ENCODE data around the gene ZNF648. TPM values are rescaled to one million over a fixed set of nuclear protein-coding genes. Genes with fewer than 3 reads are reported as not detected.

ZNF648 gene
- total and polyA plus RNA-seq, 10 of the 15 experiments (the other 5 are each of a cell fraction or from before 2014, with no cell fraction given): 0.05 TPM; not detected in 9

GRCh38 chr1:182032251-182032650, 29.3 kb downstream of the ZNF648 start:
- intact Hi-C loops (cut with micrococcal nuclease; ENCODE audit: unreplicated experiment) (no loop called here), in situ Hi-C loops (cut with MboI) (no loop called here)
- no peaks in the 10 kb centered on the region for H4K20me1 ChIP-seq (ENCODE audit: control insufficient read depth, insufficient read depth)
- DNase-seq (ENCODE audit: low read depth, low spot score): no peak
- no peaks in the 10 kb centered on the region for H3K4me1 ChIP-seq (ENCODE audit: control insufficient read depth, insufficient read depth, low read length)
- no peak overlapping the region for H3K9ac ChIP-seq (ENCODE audit: control insufficient read depth, insufficient read depth, low read length)
- no peak for TF ChIP-seq RBBP5 (conservative IDR thresholded peaks at IDR 0.05)
- no peak for TF ChIP-seq SUZ12 (IDR thresholded peaks at IDR 0.05; ENCODE audit: unreplicated experiment)
- TF ChIP-seq NFYB (IDR thresholded peaks at IDR 0.05; ENCODE audit: insufficient read depth, low read depth, low read length): no peak
- TF ChIP-seq, protein P1, sequence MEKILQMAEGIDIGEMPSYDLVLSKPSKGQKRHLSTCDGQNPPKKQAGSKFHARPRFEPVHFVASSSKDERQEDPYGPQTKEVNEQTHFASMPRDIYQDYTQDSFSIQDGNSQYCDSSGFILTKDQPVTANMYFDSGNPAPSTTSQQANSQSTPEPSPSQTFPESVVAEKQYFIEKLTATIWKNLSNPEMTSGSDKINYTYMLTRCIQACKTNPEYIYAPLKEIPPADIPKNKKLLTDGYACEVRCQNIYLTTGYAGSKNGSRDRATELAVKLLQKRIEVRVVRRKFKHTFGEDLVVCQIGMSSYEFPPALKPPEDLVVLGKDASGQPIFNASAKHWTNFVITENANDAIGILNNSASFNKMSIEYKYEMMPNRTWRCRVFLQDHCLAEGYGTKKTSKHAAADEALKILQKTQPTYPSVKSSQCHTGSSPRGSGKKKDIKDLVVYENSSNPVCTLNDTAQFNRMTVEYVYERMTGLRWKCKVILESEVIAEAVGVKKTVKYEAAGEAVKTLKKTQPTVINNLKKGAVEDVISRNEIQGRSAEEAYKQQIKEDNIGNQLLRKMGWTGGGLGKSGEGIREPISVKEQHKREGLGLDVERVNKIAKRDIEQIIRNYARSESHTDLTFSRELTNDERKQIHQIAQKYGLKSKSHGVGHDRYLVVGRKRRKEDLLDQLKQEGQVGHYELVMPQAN (conservative IDR thresholded peaks at IDR 0.05): no peak
- no peak for TF ChIP-seq E4F1 (IDR thresholded peaks at IDR 0.05; ENCODE audit: borderline replicate concordance, partially characterized antibody)
- TF ChIP-seq MEF2B (IDR thresholded peaks at IDR 0.05; ENCODE audit: partially characterized antibody, poor library complexity, severe bottlenecking): no peak
- TF ChIP-seq FOS (IDR thresholded peaks at IDR 0.05; ENCODE audit: borderline replicate concordance, extremely low read depth, insufficient read length): no peak
- TF ChIP-seq MLLT1 (IDR thresholded peaks at IDR 0.05): no peak
- TF ChIP-seq IRF5 (IDR thresholded peaks at IDR 0.05; ENCODE audit: borderline replicate concordance): no peak
- no peak for TF ChIP-seq KLF5 (IDR thresholded peaks at IDR 0.05; ENCODE audit: partially characterized antibody)
- no peak for TF ChIP-seq SMAD1 (IDR thresholded peaks at IDR 0.05; ENCODE audit: low read depth, partially characterized antibody)
- BruUV-seq (replicated peaks): no TSS peak
- no peak overlapping the region for H3K4me3 ChIP-seq
- no peaks in the 10 kb centered on the region for H3K79me2 ChIP-seq (ENCODE audit: control insufficient read depth, insufficient read depth, low read length)
- CTCF ChIA-PET: interaction anchor here (8.3 kb wide), 1 partner anchor 21 kb away, joined by 58 read pairs; no protein-coding TSS in a partner anchor
- no peak overlapping the region for H3K27ac ChIP-seq (ENCODE audit: control insufficient read depth, insufficient read depth)
- H3K27me3 ChIP-seq (replicated peaks in 1 of 2; ENCODE audit: control insufficient read depth in 2 of 2, insufficient read depth in 2 of 2, low read length in 1 of 2): no peaks in the 10 kb centered on the region
- no peak overlapping the region for H2AFZ ChIP-seq (ENCODE audit: control insufficient read depth, low read depth, low read length)
- H3K4me2 ChIP-seq (ENCODE audit: control insufficient read depth, insufficient read depth): no peak overlapping the region
- RAD21 ChIA-PET (ENCODE audit: unreplicated experiment): no interaction called here
- 0% methylated on average over 1 of the region's 1 CpG for WGBS (ENCODE audit: insufficient coverage, insufficient replicate concordance, low lambda C conversion rate, missing lambda C conversion rate)
- H3K9me3 ChIP-seq (replicated peaks; ENCODE audit: control insufficient read depth, insufficient read depth, low read length): no peaks in the 10 kb centered on the region
- POLR2A ChIA-PET: no interaction called here
- no peaks in the 10 kb centered on the region for H3K36me3 ChIP-seq (ENCODE audit: control insufficient read depth in 2 of 2, insufficient read depth in 2 of 2, low read length in 1 of 2)
- no peak for ATAC-seq
- SMC1A ChIA-PET (ENCODE audit: uncharacterized antibody, unreplicated experiment): interaction anchor here (1.0 kb wide), 1 partner anchor 22 kb away, joined by 4 read pairs; no protein-coding TSS in a partner anchor
- no peak for FAIRE-seq

Data from GM12878 (cell line).